ENCODE data around the gene GALNT5.

The GALNT5 gene

DNA sequence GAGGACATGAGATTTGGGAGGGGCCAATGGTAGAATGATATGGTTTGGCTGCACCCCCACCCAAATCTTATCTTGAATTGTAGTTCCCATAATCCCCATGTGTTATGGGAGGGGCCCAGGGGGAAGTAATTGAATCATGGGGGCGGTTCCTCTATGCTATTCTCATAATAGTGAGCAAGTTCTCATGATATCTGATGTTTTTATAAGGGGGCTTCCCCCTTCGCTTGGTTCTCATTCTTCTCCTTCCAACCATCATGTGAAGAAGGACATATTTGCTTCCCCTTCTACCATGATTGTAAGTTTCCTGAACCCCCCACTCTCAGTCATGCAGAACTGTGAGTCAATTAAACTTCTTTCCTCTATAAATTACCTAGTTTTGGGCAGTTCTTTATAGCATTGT lies 105.1 kb downstream of the GALNT5 start:
- H3K4me3 ChIP-seq (ENCODE audit: low read depth, low read length) = no peak overlapping the region
- TF ChIP-seq, protein P1, sequence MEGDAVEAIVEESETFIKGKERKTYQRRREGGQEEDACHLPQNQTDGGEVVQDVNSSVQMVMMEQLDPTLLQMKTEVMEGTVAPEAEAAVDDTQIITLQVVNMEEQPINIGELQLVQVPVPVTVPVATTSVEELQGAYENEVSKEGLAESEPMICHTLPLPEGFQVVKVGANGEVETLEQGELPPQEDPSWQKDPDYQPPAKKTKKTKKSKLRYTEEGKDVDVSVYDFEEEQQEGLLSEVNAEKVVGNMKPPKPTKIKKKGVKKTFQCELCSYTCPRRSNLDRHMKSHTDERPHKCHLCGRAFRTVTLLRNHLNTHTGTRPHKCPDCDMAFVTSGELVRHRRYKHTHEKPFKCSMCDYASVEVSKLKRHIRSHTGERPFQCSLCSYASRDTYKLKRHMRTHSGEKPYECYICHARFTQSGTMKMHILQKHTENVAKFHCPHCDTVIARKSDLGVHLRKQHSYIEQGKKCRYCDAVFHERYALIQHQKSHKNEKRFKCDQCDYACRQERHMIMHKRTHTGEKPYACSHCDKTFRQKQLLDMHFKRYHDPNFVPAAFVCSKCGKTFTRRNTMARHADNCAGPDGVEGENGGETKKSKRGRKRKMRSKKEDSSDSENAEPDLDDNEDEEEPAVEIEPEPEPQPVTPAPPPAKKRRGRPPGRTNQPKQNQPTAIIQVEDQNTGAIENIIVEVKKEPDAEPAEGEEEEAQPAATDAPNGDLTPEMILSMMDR (IDR thresholded peaks at IDR 0.05; ENCODE audit: low read depth, low read length, missing control alignments) = no peak
- no peak for DNase-seq (ENCODE audit: low read depth)
- in situ Hi-C loops (cut with HindIII; ENCODE audit: low sequenced_read_pairs) = no loop called here

DNA sequence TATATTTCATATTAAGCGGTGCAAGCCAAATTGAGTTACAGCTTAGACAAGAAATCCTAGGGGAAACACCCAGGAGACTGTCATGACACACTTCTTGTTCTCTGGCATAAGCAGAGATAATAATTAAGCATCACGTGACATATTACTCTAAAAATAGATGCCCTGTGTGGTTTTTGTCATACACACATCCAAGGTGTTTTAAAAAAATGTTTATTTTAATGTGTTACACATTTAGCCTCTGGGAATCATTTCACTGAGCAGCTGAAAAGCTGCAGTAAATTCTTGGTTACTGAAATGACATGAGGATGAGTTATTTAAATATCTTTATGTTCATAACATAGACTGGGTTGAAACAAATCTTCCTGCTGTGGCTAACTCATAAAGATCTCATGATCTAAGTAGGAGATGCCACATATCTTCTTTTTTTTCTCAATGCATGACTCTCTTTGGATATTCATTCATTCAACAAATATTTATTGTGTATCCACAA lies 106.2 kb downstream of the GALNT5 start:
- no peak for DNase-seq (ENCODE audit: low read depth)
- TF ChIP-seq, protein P1 (IDR thresholded peaks at IDR 0.05; ENCODE audit: low read depth, low read length, missing control alignments) = no peak
- no peak overlapping the region for H3K4me3 ChIP-seq (ENCODE audit: low read depth, low read length)
- in situ Hi-C loops (cut with HindIII; ENCODE audit: low sequenced_read_pairs) = no loop called here

All from astrocyte of the cerebellum (primary cell).